Stimulated activated CD4-positive, alpha-beta T cell treated with anti-CD3 and anti-CD28 coated beads, Interleukin-15, amount 100 ng/mL, for 24 hours (primary cell): ENCODE results near the gene DSCAM.
"Not testable (repeated sequence)": the region's sequence is repeated elsewhere in the genome, so short reads cannot be mapped to it uniquely, and the experiment has no call there.

Experiments
- DNase-seq: peaks from one replicate; pipeline ENCODE4 v3.0.0-alpha.2; 2020

The DSCAM gene, protein sequence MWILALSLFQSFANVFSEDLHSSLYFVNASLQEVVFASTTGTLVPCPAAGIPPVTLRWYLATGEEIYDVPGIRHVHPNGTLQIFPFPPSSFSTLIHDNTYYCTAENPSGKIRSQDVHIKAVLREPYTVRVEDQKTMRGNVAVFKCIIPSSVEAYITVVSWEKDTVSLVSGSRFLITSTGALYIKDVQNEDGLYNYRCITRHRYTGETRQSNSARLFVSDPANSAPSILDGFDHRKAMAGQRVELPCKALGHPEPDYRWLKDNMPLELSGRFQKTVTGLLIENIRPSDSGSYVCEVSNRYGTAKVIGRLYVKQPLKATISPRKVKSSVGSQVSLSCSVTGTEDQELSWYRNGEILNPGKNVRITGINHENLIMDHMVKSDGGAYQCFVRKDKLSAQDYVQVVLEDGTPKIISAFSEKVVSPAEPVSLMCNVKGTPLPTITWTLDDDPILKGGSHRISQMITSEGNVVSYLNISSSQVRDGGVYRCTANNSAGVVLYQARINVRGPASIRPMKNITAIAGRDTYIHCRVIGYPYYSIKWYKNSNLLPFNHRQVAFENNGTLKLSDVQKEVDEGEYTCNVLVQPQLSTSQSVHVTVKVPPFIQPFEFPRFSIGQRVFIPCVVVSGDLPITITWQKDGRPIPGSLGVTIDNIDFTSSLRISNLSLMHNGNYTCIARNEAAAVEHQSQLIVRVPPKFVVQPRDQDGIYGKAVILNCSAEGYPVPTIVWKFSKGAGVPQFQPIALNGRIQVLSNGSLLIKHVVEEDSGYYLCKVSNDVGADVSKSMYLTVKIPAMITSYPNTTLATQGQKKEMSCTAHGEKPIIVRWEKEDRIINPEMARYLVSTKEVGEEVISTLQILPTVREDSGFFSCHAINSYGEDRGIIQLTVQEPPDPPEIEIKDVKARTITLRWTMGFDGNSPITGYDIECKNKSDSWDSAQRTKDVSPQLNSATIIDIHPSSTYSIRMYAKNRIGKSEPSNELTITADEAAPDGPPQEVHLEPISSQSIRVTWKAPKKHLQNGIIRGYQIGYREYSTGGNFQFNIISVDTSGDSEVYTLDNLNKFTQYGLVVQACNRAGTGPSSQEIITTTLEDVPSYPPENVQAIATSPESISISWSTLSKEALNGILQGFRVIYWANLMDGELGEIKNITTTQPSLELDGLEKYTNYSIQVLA (N-terminal part only)

DNA sequence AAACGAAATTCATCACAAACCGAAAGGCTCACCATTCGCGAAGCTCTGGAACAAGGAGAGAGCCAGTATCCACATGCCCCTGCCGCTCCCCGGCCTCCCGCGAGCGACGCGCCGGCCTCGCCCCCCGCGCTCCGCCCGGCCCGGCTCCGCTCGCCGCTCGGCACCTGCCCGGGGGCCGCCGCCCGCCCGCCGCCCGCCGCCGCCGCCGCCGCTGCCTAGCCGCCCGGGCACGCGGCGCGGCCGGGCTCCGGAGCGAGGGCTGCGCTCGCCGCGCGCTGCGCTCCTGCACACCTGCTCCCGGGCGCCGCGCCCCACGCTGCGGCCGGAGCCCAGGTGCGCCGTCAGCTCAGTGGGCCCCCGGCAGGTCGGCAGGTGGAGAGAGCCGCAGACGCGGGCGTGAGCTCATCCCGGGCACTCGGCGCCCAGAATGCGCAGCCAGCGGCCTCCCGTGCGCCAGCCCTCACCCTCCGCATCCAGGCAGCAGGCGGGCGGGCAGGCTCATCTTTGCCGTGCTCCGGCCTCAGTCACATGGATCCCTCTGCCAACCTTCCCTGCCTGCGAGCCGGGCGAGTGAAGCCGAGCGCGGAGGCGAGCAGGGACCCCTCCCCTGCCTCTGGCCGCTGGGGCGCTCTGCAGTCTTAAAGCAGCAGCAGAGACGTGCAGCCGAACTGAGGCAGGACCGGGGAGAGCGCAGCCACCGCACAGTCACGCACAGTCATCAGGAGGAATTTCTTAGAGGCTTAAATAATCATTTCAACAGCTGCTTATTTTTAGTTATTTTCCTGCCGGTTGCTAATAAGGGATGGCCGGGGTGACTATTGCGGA, at the start of gene DSCAM:
Gene DSCAM, minus strand, starts transcription at position 572 of the 825 bp plus-strand sequence. Its CDS starts 497 bp downstream, at position 75.
- no peak for DNase-seq

DNA sequence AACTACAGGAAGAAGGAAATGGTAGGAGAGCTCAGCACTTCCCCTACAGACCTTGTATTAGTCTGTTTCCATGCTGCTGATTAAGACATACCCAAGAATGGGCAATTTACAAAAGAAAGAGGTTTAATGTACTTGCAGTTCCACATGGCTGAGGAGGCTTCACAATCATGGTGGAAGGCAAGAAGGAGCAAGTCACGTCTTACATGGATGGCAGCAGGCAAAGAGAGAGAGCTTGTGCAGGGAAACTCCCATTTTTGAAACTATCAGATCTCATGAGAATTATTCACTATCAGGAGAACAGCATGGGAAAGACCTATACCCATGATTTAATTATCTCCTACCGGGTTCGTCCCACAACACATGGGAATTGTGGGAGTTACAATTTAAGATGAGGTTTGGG, 48.7 kb upstream of the DSCAM start:
- not testable (repeated sequence) for DNase-seq

DNA sequence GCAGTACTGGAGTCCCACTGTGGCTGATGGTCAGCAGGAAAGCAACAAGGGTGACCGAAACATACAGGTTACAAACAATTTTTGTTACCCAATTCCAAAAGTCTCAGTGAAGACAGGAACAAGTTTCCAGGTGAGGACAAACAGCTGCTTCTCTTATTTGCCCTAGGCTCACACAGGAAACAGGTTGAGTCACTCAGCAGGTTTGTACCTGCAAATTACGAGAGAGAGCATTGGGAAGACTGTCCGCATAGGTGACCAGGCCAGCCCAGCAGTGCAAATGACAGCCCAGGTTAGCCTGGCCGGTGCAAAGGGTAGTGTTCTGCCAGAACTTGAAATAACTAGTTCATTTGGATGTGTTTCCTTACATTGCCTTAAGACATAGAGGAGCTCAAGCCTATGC, 40.0 kb upstream of the DSCAM start:
- DNase-seq: no peak

DNA sequence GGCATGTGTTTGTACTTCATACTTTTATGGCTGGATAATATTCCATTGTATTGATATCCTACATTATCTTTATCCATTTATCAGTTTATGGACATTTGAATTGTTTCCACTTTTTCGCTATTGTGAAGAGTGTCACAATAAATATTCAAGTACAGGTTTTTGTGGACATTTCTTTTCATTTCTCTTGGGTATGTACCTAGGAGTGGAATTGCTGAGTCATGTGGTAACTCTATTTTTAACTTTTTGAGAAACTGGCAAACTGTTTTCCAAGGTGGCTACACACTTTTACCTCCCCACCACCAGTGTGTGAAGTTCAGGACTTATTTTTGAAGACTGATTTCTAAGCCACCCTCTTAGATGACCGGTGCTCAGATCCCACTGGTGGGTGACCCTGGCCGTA, 39.0 kb upstream of the DSCAM start:
- DNase-seq: no peak

DNA sequence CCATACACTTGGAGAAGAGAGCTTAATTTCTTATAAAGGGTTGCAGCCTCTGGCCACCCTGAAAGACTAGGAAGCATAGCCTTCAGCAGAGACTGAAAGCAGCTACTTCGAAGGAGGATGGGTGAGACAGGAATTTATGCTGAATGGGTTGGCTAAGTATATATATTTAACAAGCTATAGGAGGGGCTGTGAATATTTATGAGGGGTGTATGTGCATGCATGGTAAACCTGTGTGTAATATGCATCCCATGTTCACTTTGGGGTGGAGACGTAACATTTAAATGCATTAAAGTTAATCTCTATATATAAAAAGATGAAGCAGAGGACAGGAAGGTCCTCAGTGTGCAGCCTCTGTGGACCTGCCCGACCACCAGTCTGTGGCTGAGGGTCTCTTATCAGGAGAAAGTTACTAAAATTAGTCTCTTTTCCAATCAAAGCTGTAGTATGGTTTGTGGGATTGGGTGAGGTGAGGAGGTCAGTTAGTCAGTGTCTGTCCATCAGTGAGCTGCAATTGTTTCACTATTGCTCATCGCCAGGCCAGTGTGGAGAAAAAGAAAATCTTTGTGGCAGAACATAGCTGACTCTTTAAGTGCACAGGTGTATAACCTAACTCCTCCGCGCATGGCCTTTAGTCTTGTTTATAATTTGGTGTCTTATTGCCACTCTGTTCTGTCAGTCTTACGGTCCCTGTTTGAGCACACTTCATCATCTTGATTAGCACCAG, 35.4 kb upstream of the DSCAM start:
- no peak for DNase-seq

DNA sequence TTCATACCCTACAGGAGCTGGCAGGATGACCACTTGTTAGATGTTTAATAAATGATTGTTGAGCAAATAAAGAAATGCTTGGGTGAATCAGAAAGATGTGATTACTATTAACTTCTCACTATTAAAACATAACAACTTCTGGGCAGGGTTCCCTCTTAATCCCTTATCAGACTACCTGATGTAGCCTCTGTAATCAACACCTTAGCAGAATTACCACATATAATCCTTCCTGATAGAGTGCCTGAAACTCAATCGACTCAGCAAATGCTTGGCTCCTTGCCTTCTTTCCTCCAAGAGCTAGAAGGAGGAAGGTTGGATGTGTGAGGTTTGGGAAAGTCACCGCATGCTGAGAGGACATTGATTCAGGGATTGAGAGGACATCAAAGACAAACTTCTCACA, 34.8 kb upstream of the DSCAM start:
- no peak for DNase-seq

DNA sequence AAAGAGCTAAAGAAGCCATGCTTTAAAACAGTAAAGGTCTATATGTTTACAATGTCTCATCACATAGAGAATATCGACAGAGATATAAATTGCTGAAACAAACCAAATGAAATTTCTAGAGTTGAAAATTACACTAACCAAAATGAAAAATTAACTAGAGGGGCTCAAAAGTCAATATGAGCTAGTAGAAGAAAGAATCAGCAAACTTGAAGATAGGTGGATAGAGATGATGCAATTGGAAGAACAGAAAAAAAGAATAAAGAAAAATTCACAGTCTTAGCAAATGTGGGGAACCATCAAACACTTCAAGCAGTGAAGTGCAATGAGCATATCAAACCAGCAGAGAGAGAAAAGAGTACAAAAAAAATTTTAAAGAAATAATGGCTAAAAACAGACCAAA, 24.1 kb upstream of the DSCAM start:
- no peak for DNase-seq

DNA sequence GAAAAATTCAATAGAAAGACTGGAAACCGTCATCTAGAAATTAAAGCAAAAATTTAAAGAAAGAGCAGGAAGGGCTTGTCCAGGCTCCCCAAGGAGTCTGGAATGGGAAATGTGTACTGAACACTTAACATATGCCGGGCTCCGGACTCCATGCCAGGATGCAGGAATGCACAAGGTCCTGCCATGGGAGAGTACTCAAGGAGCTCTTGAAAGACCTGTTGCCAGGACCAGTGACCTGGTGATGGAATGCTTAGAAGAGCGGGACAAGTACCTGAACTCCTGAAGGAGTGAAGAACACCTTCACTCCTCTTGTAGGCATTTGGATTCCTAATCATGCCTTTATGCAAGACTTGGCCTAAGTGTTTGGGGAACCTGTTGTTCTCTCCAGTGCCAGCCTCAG, 16.9 kb upstream of the DSCAM start:
- DNase-seq: no peak

DNA sequence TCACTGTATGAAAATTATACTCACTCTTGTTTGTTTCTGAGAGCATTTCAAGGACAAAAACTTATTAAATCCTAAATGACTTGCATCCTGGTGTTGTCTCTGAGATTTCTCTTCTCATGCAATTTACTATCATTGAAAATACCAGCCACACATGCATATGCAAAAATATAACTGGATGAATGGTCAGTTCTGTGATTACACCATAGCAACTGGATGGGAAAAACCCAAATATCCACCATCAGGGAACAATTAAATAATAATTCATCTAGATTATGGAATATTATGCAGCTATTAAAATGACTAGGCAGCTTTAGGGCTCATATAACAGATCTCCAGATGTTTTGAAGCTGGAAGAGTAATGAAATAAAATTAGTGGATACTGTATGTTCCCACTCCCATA, 11.6 kb upstream of the DSCAM start:
- no peak for DNase-seq

DNA sequence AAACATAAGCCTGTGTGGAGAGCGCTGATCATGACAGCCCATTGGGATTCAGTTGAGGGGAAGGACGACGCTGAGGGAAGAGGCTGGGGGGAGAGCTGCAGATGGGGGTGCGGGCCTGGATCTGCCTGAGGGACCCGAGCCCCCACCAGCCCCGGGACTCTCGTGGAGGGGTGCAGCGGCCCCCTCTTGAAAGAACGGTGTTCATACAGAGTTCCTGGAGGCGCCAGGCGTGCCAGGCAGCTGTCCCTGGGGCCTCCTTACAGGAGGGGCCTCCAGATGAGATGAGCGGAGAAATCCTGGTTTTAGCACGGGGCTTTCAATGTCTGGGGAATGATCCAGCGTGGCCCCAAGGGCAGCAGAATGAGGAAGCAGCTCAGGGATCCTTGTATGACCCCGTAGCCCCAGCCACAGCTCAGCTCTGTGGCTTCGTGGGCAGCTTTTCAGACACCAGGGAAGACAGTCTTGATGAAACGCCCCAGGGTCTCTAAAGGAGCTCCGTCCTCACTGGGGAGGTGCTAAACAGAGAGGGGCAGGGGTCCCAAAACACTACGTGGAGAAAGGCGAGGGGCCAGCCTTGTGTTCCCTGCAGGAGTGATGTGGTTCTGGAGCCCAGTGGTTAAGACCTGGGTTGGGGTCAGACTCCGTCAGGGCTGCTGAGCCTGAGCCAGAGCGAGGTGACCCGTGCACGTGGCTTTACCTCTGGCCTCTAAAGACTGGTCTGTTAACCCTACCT, 7.2 kb upstream of the DSCAM start:
- no peak for DNase-seq

DNA sequence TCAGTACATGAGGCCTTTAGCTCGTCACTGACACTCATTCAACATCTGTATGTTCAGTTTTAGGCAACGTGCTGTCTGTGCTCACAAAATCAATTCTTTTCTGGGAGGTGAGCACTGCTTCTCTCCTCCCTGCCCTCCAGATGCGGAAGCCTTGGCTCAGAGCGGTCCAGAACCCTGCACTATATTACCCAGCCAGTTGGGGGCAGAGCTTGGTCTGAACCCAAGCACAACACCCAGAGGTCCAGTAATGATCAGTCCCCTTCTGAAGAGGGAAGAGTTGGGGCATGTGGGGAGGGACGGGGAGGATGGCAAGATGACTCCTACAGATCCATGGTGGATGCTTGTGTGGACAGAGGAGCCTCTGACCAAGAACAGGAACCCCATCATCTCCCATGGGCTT, 5.6 kb upstream of the DSCAM start:
- DNase-seq: no peak

DNA sequence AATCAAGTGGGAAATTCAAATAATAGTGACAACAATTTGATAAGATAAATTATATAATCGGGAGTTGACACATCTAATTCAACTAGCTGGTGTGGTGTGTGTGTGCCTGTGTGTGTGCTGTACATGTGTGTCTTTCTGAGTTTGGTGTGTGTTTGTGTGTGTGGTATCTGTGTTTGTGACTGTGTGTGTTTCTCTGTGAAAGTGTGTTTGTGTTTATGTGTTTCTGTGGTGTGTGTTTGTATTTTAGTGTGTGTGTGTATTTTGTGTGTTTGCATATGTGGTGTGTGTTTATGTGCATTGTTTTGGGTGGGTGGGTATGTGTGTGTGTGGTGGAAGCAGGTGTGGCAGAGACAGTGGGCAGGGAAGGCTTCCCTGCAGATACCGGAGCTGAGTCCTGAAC, 4.8 kb upstream of the DSCAM start:
- no peak for DNase-seq

DNA sequence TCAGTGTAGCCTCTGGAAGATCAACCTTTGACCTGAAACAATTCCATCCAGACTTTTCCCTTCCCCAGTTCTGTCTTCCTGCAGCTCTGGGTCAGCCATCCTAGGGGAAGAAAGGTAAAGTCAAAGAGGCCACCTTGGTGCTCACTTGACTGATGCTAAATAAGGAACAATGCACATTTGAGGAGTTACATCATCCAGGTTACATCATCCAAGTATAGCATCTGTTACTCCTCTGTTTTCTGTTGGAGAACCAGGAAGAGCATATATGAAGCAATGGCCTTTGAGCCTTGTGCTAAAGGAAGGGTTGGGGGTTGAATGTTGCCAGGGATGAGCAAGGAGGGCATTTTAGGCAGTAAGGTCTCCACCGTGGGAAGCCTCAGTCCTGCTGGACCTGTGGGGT, 3.1 kb upstream of the DSCAM start:
- DNase-seq: no peak

DNA sequence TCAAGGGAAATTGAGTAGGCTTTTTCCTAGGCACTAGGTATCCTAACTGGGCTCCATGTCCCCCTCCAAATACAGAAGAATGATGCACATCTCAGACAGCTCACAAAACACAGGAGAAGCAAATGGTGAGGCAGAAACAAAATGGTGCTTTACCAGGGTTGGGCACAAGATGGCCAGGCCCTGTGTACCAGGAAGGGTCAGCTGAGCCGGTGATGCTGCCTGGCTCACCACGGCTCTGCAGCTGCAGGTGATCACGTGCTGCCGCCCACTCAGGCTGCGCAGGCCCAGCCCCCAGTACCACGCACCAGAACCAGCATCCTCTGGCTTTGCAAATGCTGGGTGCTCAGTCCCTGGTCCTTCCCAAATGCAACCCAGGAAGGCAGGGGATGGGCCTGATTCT, 993 bp upstream of the DSCAM start:
- DNase-seq: no peak

DNA sequence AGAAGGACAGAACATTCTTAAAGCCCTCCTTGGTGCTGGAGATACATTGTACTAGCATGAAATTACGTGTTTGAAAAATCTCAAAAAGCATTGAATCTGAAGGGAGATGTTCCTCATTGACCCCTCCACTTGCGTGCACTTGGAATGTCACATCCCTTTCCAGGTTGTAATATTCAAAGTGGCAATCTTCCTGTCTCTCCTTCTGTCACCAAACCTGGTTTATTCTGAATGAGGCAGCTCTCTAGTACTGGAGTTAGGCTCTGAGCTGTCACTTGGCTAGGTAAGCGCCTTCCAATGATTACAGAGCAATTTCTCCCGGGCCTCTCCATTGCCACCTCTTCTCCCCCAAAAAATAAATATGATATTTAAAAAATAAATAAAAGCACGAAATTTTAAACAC, 855 bp downstream of the DSCAM start:
- DNase-seq: no peak

DNA sequence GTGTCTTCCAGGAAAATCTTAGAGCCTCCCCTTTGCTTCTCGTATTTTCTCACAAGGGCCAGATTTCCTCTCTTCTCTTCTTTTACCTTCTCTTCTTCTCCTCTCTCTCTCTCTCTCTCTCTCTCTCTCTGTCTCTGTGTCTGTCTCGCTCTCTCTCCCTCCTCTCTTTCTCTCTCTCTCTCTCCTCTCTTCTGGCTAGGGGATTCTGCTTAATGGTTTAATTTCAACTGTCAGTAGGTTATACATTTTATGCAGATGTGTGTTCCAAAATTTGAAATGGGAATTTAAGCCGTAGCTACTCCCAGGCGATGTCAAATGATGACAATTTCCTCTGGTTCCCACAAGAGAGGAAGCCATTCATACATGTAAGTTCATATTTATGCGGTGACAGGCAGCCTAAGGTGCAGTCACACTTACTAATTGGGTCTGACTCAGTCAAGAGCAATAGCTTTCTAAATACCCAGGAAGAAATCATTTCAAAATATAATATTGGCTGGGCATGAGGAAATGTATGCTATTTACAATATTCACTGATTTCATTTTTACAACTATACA, 1.4 kb downstream of the DSCAM start:
- DNase-seq: no peak

DNA sequence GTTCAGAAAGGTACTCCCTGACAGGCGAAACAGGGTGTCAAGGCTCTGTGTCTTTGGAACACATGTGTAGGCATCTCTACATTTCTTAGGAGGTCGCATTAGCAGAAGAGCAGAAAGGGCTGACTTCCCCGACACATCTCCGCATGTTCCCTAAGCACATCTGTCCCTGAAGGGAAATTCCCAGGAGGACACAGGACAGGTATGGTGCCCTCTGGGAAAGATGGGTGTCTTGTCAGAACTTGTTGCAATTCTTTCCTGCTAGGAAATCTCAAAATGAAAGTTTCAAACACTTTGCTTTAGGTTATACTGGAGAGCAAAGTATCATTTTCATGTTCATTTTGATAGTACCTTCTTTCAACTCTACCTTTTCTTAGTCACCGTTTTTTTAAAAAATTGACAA, 2.0 kb downstream of the DSCAM start:
- no peak for DNase-seq

DNA sequence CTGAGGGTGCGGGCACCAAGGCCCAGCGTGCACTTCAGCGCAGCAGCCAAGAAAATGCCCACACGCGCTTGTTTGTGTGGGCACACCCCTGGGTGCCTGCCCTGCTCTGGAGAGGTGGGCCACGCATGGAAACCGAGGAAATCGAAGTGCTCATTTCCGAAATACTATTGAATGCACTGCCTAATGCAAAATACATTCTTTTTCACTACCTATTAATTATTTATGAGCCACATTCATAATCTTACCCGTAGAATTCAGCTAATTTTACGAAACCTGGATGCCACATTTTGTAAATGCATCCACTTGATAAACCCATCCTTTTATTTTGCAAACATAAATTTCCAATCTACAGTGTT, 4.8 kb downstream of the DSCAM start:
- DNase-seq: no peak

DNA sequence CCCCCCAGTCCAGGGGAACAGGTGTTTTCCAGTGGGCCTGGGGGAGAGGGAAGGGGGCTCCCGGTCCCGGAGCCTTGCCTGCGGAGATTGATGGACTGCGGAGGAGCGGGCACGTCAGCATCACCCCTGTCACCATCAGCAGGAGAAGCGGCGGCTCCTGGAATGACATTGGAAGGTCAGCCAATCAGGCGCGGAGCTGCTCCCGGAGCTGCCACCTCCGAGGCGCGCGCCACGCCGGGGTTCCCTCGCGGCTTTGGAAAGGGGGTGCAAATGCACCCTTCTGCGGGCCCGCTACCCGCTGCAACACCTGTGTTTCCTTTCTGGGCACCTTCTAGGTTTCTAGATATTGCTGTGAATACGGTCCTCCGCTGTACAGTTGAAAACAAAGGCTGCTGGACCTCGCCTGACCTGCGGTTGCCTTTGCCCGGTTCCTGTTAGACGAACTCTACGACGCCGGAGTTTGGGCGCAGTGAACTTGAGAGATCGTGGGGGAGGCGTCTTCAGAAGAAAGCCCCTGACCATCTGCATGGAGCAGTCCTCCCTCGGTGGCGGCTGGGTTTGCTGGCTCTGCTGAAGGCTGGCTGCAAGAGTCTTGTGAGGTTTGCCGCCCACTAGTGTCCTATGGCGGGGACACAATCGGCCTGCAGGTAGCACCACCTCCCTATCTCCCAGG, 5.3 kb downstream of the DSCAM start:
- peak; percentile 18 for DNase-seq

DNA sequence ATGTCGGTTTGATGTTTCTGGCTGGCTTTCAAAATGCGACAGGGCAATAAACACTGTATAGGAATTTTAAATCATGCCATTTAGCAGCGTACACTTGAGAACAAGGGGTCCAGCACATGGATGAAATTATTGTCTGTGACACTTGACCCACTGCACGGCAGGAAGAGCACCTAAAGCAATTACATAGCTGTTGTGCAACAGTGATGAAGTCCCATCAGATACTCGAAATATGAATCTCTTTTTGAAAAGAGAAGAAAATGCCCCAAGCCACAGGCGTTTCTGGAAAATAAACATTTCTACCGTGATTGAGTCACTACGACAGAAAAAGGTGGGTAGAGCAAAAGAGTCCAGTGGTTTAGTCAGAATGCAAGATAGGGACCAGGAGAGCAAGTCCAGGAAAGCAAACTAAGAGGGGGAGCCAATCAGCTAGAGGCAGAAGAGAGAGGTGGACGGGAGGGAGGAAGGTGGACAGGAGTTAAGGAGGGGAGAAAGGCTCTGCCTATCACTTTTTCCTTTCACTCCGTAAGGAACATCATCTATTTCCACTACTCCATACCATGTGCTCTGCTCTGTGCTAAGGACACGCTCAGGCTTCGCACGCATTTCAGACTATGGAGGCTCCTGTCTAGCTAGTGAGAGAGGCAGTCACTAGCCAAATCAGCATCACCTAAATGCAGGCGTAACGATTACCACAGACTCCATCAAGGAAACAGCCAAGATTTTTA, 6.4 kb downstream of the DSCAM start:
- no peak for DNase-seq
